Activated T-helper 1 cell treated with anti-CD3 and anti-CD28 coated beads, Interleukin-12 subunit alpha, Interleukin-12 subunit beta, Interleukin-2, Interleukin-4 antibody, amounts not matched to agents 30 ng/mL and 10 ng/mL and 1 ng/mL, durations not matched to agents 14 hours and 24 hours and 36 hours (primary cell): Measurements from ENCODE around the gene QPCT. TPM values are rescaled to one million over a fixed set of nuclear protein-coding genes. Genes with fewer than 3 reads are reported as not detected.

Experiments
- DNase-seq: peaks from one replicate; pipeline ENCODE4 v3.0.0; 2021; ENCODE audit warnings: low spot score
- H3K27ac Mint-ChIP-seq: one replicate; pipeline ENCODE4 v1.8.0; 2021; ENCODE audit warnings: mild to moderate bottlenecking, mixed read lengths
- H3K27me3 Mint-ChIP-seq: one replicate; pipeline ENCODE4 v1.8.0; 2022; ENCODE audit warnings: mild to moderate bottlenecking, moderate library complexity, mixed read lengths; ENCODE audit not compliant: insufficient read depth
- H3K36me3 Mint-ChIP-seq: one replicate; pipeline ENCODE4 v1.8.0; 2021; ENCODE audit warnings: low read depth, mixed read lengths
- H3K4me1 Mint-ChIP-seq: one replicate; pipeline ENCODE4 v1.8.0; 2021; ENCODE audit warnings: low read depth, mixed read lengths
- H3K4me3 Mint-ChIP-seq: one replicate; pipeline ENCODE4 v1.8.0; 2021; ENCODE audit warnings: mild to moderate bottlenecking, moderate library complexity, mixed read lengths
- H3K9me3 Mint-ChIP-seq: one replicate; pipeline ENCODE4 v1.8.0; 2021; ENCODE audit warnings: mixed read lengths
- intact Hi-C: fragments of 100-400 bp; cut with micrococcal nuclease; formaldehyde crosslinking; loops from one replicate; pipeline ENCODE4 v1.15.1; 2024
- total RNA-seq: library from RNA; stranded (reverse); gene quantifications from 2 replicates; pipeline ENCODE4 v1.2.3, GENCODE V29; 2022

Gene QPCT
- total RNA-seq, 1 donor from 2014 or later, result 1.6 TPM

GRCh38 chr2:37354531-37354930, 10.1 kb downstream of the QPCT start:
- no peak for DNase-seq
- Mint-ChIP-seq H3K4me1 (no peaks in the 10 kb centered on the region), H3K27ac (no peak overlapping the region), H3K36me3 (no peaks in the 10 kb centered on the region), H3K27me3 (peaks cover 66% of the 10 kb centered on the region), H3K9me3 (no peaks in the 10 kb centered on the region), H3K4me3 (no peak overlapping the region)
- intact Hi-C loops, result no loop called here

GRCh38 chr2:37355735-37356134, 11.3 kb downstream of the QPCT start:
- H3K9me3 Mint-ChIP-seq, result no peaks in the 10 kb centered on the region
- intact Hi-C loops, result no loop called here
- no peaks in the 10 kb centered on the region for H3K36me3 Mint-ChIP-seq
- no peak for DNase-seq
- H3K27ac Mint-ChIP-seq, result no peak overlapping the region
- no peak overlapping the region for H3K4me3 Mint-ChIP-seq
- no peaks in the 10 kb centered on the region for H3K4me1 Mint-ChIP-seq
- H3K27me3 Mint-ChIP-seq, result peaks cover 70% of the 10 kb centered on the region

GRCh38 chr2:37356299-37356698, 11.9 kb downstream of the QPCT start:
- peaks cover 73% of the 10 kb centered on the region for H3K27me3 Mint-ChIP-seq
- no peaks in the 10 kb centered on the region for H3K4me1 Mint-ChIP-seq
- no peak overlapping the region for H3K4me3 Mint-ChIP-seq
- no peak overlapping the region for H3K27ac Mint-ChIP-seq
- intact Hi-C loops, result no loop called here
- DNase-seq, result no peak
- no peaks in the 10 kb centered on the region for H3K36me3 Mint-ChIP-seq
- no peaks in the 10 kb centered on the region for H3K9me3 Mint-ChIP-seq

DNA sequence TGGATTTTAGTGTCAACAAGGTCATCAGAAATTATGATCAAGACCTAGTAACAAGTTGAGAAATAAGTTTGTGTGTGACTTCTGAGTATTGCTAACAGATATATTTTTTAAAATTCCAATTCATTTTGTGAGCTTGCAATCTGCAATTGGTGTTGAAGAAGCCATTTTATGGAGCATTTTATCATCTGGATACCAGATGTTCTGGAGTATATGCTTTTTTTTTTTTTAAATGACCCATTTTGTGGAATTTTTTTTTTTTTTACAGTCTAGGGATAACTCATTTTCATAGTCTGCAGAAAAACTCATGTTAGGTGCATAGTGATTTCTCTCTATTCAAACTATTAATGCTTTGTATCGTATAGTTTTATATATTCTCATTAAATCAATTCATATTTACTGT, 12.6 kb downstream of the QPCT start:
- Mint-ChIP-seq H3K4me3 (no peak overlapping the region), H3K4me1 (no peaks in the 10 kb centered on the region), H3K36me3 (no peaks in the 10 kb centered on the region), H3K27ac (no peak overlapping the region), H3K9me3 (no peaks in the 10 kb centered on the region), H3K27me3 (peaks cover 78% of the 10 kb centered on the region)
- no peak for DNase-seq
- intact Hi-C loops, result no loop called here

GRCh38 chr2:37357530-37357929, 13.1 kb downstream of the QPCT start:
- H3K4me3 Mint-ChIP-seq, result no peak overlapping the region
- no peaks in the 10 kb centered on the region for H3K4me1 Mint-ChIP-seq
- peaks cover 77% of the 10 kb centered on the region for H3K27me3 Mint-ChIP-seq
- no peaks in the 10 kb centered on the region for H3K36me3 Mint-ChIP-seq
- no peak for DNase-seq
- intact Hi-C loops, result no loop called here
- H3K9me3 Mint-ChIP-seq, result no peaks in the 10 kb centered on the region
- H3K27ac Mint-ChIP-seq, result no peak overlapping the region

- no peak overlapping the region for H3K27ac Mint-ChIP-seq
- DNase-seq, result no peak
- no peaks in the 10 kb centered on the region for H3K36me3 Mint-ChIP-seq
- no peaks in the 10 kb centered on the region for H3K4me1 Mint-ChIP-seq
- peaks cover 75% of the 10 kb centered on the region for H3K27me3 Mint-ChIP-seq
- no peak overlapping the region for H3K4me3 Mint-ChIP-seq
- no peaks in the 10 kb centered on the region for H3K9me3 Mint-ChIP-seq
- intact Hi-C loops, result no loop called here
Measured at GRCh38 chr2:37358466-37358865, 14.0 kb downstream of the QPCT start.

- intact Hi-C loops, result no loop called here
- H3K27me3 Mint-ChIP-seq, result peaks cover 54% of the 10 kb centered on the region
- no peak overlapping the region for H3K4me3 Mint-ChIP-seq
Measured at GRCh38 chr2:37361216-37361815, 16.9 kb downstream of the QPCT start.

DNA sequence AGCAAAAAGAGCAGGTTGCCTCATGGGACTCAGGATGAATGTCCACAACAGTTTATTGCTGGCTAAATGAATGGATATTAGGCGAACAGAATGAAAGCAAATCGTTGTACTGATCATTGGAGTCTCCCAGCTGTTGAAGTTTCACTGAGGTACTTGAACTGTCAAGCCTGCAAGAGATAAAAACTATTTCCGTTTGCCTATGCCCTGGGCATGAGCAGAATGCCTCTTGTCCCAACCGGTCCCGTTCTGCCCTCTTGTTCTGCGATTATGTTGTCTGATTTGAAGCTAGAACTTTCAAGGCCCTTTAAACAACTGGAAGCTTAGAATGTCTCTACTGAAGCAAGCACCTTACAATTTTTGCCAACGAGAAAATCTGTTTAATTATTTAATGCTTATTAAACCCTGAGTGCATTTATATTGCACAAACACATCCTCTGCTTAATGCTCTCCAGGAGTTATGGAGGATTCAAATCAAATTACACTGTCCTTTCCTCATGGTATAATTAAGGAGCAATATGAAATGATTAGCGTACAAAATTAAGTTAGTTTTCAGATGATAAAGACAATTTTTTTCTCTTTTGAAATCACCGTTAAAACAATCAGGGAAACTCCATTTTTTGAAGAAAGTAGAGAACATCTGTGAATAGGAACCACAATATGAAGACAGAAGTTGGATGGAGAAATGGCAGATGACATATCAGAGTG, 17.7 kb downstream of the QPCT start:
- H3K9me3 Mint-ChIP-seq, result no peaks in the 10 kb centered on the region
- H3K4me3 Mint-ChIP-seq, result no peak overlapping the region
- peaks cover 48% of the 10 kb centered on the region for H3K27me3 Mint-ChIP-seq
- H3K27ac Mint-ChIP-seq, result no peak overlapping the region
- DNase-seq, result no peak
- intact Hi-C loops, result loop anchor here (2.0 kb wide), 1 partner anchor 15 kb away; no protein-coding TSS in a partner anchor
- H3K36me3 Mint-ChIP-seq, result no peaks in the 10 kb centered on the region
- H3K4me1 Mint-ChIP-seq, result no peaks in the 10 kb centered on the region

More at GRCh38 chr2:37361216-37361815, 16.9 kb downstream of the QPCT start:
- Mint-ChIP-seq H3K27ac (no peak overlapping the region), H3K4me1 (no peaks in the 10 kb centered on the region), H3K36me3 (no peaks in the 10 kb centered on the region), H3K9me3 (no peaks in the 10 kb centered on the region)
- no peak for DNase-seq

GRCh38 chr2:37364351-37364750, 19.9 kb downstream of the QPCT start:
- Mint-ChIP-seq H3K4me1 (no peaks in the 10 kb centered on the region), H3K4me3 (no peak overlapping the region), H3K9me3 (no peaks in the 10 kb centered on the region), H3K36me3 (no peaks in the 10 kb centered on the region), H3K27ac (no peak overlapping the region), H3K27me3 (peaks cover 38% of the 10 kb centered on the region)
- intact Hi-C loops, result loop anchor here (2.0 kb wide), 1 partner anchor 22 kb away; no protein-coding TSS in a partner anchor
- DNase-seq, result no peak

DNA sequence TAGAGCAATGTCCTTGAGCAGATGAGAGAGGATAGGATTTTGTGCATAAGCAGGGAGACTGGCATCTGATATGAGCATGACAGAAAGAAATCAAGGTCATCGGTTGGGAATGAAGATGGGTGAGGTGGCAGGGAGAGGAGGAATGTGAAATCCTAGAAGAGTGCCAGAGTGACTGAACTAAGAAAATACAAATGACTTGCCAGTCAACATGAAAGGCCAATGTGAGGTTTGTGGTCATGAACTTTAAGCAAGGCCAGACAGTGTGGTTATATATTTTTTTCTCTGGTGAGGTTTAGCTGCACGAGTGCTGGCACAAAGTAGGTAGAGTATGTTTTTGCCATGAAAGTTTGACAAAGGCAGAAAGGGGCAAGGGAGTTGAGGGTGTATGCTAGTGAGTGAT, 21.2 kb downstream of the QPCT start:
- no peak overlapping the region for H3K4me3 Mint-ChIP-seq
- intact Hi-C loops, result loop anchor here (1.0 to 5.0 kb wide), 7 partner anchors 23 to 507 kb away; partner anchors contain the start of genes CEBPZ and NDUFAF7
- DNase-seq, result no peak
- H3K4me1 Mint-ChIP-seq, result no peaks in the 10 kb centered on the region
- peaks cover 31% of the 10 kb centered on the region for H3K27me3 Mint-ChIP-seq
- no peaks in the 10 kb centered on the region for H3K36me3 Mint-ChIP-seq
- H3K9me3 Mint-ChIP-seq, result no peaks in the 10 kb centered on the region
- H3K27ac Mint-ChIP-seq, result no peak overlapping the region

- intact Hi-C loops, result loop anchor here (1.0 to 5.0 kb wide), 8 partner anchors 10 to 1096 kb away; partner anchors contain the start of genes CEBPZ and NDUFAF7
- H3K9me3 Mint-ChIP-seq, result no peaks in the 10 kb centered on the region
- H3K4me1 Mint-ChIP-seq, result peaks cover 3% of the 10 kb centered on the region
- no peak for DNase-seq
- H3K36me3 Mint-ChIP-seq, result no peaks in the 10 kb centered on the region
- H3K27ac Mint-ChIP-seq, result peak overlapping the region; percentile 49
- H3K27me3 Mint-ChIP-seq, result peaks cover 30% of the 10 kb centered on the region
- H3K4me3 Mint-ChIP-seq, result peak overlapping the region; percentile 32
Measured at GRCh38 chr2:37366773-37367172, 22.3 kb downstream of the QPCT start.

DNA sequence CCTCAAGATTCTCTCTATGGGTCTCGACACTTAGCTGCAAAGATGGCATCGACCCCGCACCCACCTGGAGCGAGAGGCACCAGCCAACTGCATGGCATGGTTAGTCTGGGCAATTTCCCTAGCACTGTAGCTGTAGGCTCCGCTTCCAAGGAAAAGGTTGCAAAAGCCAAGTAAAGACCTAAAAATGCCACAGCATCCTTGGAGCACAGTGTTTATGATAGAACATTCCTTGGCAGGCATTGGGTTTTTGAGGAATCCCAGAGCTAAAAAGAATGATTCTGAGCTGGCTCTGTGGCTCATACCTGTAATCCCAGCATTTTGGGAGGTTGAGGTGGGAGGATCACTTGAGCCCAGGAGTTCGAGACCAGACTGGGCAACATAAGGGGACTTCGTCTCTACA, 22.9 kb downstream of the QPCT start:
- intact Hi-C loops, result loop anchor here (1.0 to 5.0 kb wide), 7 partner anchors 9 to 1095 kb away; partner anchors contain the start of genes CEBPZ and NDUFAF7
- H3K4me1 Mint-ChIP-seq, result peaks cover 8% of the 10 kb centered on the region

GRCh38 chr2:37367984-37368383, 23.6 kb downstream of the QPCT start:
- DNase-seq, result no peak
- no peaks in the 10 kb centered on the region for H3K9me3 Mint-ChIP-seq

More for the DNA sequence above, 22.9 kb downstream of the QPCT start:
- peaks cover 34% of the 10 kb centered on the region for H3K27me3 Mint-ChIP-seq
- H3K27ac Mint-ChIP-seq, result peak overlapping the region; percentile 49
- H3K36me3 Mint-ChIP-seq, result no peaks in the 10 kb centered on the region
- DNase-seq, result no peak
- no peaks in the 10 kb centered on the region for H3K9me3 Mint-ChIP-seq
- H3K4me3 Mint-ChIP-seq, result peak overlapping the region; percentile 32

More at GRCh38 chr2:37367984-37368383, 23.6 kb downstream of the QPCT start:
- peaks cover 33% of the 10 kb centered on the region for H3K27me3 Mint-ChIP-seq
- no peaks in the 10 kb centered on the region for H3K36me3 Mint-ChIP-seq
- peak overlapping the region; percentile 21 for H3K4me3 Mint-ChIP-seq
- peak overlapping the region; percentile 0 for H3K27ac Mint-ChIP-seq
- peaks cover 10% of the 10 kb centered on the region for H3K4me1 Mint-ChIP-seq
- intact Hi-C loops, result loop anchor here (1.0 to 5.0 kb wide), 7 partner anchors 8 to 1094 kb away; partner anchors contain the start of genes CEBPZ and NDUFAF7
